Right atrium auricular region (tissue), 2 donors: Measurements from ENCODE around the gene THEM4. TPM values are rescaled to one million over a fixed set of nuclear protein-coding genes. Genes with fewer than 3 reads are reported as not detected.

Source experiments
- DNase-seq: peaks from one replicate; pipeline ENCODE4 v3.0.0-alpha.2; 2019; ENCODE audit warnings: low spot score
- H3K27ac ChIP-seq, 2 donors: fragments of 200-600 bp; sonication (generic); 1 replicate in 1 of 2; 2 replicates in 1 of 2; pipeline ENCODE4 v1.5.1; 2016 to 2019
- H3K27me3 ChIP-seq, 2 donors: fragments of 200-600 bp; sonication (generic); one replicate each; pipeline versions ENCODE4 v1.5.1 to v1.6.0; 2017 to 2019
- H3K36me3 ChIP-seq: fragments of 200-600 bp; sonication (generic); one replicate; pipeline ENCODE4 v1.5.1; 2016
- H3K4me1 ChIP-seq, 2 donors: fragments of 200-600 bp; sonication (generic); one replicate each; pipeline versions ENCODE4 v1.5.1 to v1.6.0; 2017 to 2019
- H3K4me3 ChIP-seq, 2 donors: fragments of 200-600 bp; sonication (generic); 1 replicate in 1 of 2; 2 replicates in 1 of 2; pipeline ENCODE4 v1.5.1; 2017 to 2019; ENCODE audit warnings: mild to moderate bottlenecking in 1 of 2, moderate library complexity in 1 of 2
- H3K9me3 ChIP-seq, 2 donors: fragments of 200-600 bp; sonication (generic); one replicate each; pipeline ENCODE4 v1.5.1; 2019
- total RNA-seq, 2 donors: library from RNA; depleted of rRNA; stranded (reverse); fragments of >200 nt; gene quantifications; one replicate each; pipeline ENCODE4 v1.1.0, GENCODE V29; 2016
- TF ChIP-seq, protein P1 (sequence below), 2 donors: fragments of 200-600 bp; sonication (generic); IDR thresholded peaks; one replicate each; pipeline ENCODE4 v1.5.1; 2019; ENCODE audit warnings: antibody characterized with exemption in 2 of 2

Gene THEM4
- total RNA-seq, 2 donors from 2014 or later = 18.5 to 23.1 TPM

DNA sequence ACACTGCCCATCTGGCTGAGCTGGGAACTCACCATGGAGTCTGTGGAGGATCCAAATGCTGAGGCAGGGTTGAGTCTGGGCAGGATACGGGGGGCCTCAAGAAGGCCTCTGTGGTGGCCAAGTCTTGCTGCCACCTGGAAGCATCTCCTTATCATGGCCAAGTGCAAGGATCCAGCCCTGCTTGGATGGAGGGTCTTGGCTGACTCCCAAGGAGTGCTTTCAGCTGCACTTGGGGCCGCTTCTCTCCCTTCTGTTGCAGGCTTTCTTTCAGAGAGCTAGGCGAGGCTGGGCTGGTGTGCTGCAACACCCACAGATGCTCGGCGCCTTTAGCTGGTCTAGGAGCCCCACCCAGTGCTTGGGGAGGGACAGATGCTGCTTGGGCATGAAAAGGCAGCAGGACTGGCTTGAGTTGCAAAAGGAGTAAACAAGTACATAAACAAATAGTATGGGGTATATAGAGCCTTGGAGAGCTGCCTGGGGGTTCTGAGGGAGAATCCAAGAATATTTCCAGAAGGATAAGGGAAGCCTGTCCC, 55.8 kb downstream of the THEM4 start, which contains the start of gene THEM5:
Gene THEM5, minus strand, starts transcription at position 302 of the 533 bp plus-strand sequence. Its CDS starts 147 bp downstream, at position 155.
- H3K4me3 ChIP-seq = no peak within 1 kb of the TSS
- H3K4me1 ChIP-seq = peaks cover 0 to 14% of the 10 kb centered on the region in 2 donors
- no peak for DNase-seq
- H3K36me3 ChIP-seq = no peaks in the 10 kb centered on the region
- no peaks in the 10 kb centered on the region for H3K9me3 ChIP-seq
- H3K27ac ChIP-seq = no peak within 1 kb of the TSS
- TF ChIP-seq, protein P1, sequence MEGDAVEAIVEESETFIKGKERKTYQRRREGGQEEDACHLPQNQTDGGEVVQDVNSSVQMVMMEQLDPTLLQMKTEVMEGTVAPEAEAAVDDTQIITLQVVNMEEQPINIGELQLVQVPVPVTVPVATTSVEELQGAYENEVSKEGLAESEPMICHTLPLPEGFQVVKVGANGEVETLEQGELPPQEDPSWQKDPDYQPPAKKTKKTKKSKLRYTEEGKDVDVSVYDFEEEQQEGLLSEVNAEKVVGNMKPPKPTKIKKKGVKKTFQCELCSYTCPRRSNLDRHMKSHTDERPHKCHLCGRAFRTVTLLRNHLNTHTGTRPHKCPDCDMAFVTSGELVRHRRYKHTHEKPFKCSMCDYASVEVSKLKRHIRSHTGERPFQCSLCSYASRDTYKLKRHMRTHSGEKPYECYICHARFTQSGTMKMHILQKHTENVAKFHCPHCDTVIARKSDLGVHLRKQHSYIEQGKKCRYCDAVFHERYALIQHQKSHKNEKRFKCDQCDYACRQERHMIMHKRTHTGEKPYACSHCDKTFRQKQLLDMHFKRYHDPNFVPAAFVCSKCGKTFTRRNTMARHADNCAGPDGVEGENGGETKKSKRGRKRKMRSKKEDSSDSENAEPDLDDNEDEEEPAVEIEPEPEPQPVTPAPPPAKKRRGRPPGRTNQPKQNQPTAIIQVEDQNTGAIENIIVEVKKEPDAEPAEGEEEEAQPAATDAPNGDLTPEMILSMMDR (IDR thresholded peaks at IDR 0.05) = no peak
- no peaks in the 10 kb centered on the region for H3K27me3 ChIP-seq

DNA sequence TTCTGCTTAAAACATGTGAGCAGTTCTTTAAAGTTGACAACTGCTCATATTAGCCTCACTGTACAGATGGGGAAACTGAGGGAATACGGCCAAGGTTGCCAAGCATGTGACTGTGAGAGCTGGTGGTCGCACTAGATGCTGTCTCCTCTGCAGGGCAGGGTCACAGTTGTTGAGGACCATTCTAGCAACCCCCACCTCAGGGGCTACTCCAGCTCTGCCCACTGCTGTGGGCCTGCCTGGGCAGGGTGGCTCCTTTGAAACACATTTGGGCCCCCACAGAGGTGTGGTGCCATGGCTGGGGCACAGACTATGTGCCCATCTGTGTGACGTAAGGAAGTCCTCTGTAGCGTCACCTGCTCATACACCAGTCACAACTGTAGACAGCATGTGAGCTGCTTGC, 56.6 kb downstream of the THEM4 start:
- DNase-seq = no peak
- Histone ChIP-seq H3K27me3 (no peaks in the 10 kb centered on the region), H3K9me3 (no peaks in the 10 kb centered on the region), H3K36me3 (no peaks in the 10 kb centered on the region), H3K4me1 (peaks cover 0 to 19% of the 10 kb centered on the region in 2 donors), H3K4me3 (no peak overlapping the region), H3K27ac (no peak overlapping the region)
- TF ChIP-seq, protein P1 (IDR thresholded peaks at IDR 0.05) = no peak

- no peak overlapping the region for H3K27ac ChIP-seq
- H3K9me3 ChIP-seq = no peaks in the 10 kb centered on the region
- H3K27me3 ChIP-seq = no peaks in the 10 kb centered on the region
- peaks cover 0 to 19% of the 10 kb centered on the region in 2 donors for H3K4me1 ChIP-seq
- H3K36me3 ChIP-seq = no peaks in the 10 kb centered on the region
- no peak overlapping the region for H3K4me3 ChIP-seq
- TF ChIP-seq, protein P1 (IDR thresholded peaks at IDR 0.05) = no peak
- DNase-seq = no peak
Measured at GRCh38 chr1:151851886-151852285, 57.4 kb downstream of the THEM4 start.

GRCh38 chr1:151849871-151850270, 59.4 kb downstream of the THEM4 start:
- Histone ChIP-seq H3K36me3 (no peaks in the 10 kb centered on the region), H3K9me3 (no peaks in the 10 kb centered on the region), H3K4me3 (no peak overlapping the region), H3K27ac (no peak overlapping the region), H3K4me1 (peaks cover 0 to 8% of the 10 kb centered on the region in 2 donors), H3K27me3 (no peaks in the 10 kb centered on the region)
- TF ChIP-seq, protein P1 (IDR thresholded peaks at IDR 0.05) = no peak
- DNase-seq = no peak

DNA sequence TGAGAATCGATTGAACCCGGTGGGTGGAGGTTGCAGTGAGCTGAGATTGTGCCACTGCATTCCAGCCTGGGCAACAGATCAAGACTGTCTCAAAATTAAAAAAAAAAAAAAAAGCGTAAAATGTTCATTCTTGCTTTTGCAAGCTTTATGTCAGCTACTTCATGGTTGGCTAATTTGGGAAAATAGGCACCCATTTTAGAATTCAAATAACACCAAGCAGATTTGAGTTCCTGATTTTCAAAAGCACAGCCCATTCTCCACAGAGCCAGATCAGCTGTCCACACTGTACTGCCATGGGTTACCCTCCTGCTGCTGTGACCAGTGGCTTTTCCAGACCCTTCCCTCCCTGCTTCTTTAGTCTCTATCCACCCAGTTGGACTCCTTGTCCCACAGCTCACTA, 60.2 kb downstream of the THEM4 start:
- H3K36me3 ChIP-seq = no peaks in the 10 kb centered on the region
- H3K27ac ChIP-seq = no peak overlapping the region
- H3K9me3 ChIP-seq = no peaks in the 10 kb centered on the region
- H3K4me1 ChIP-seq = peaks cover 0 to 8% of the 10 kb centered on the region in 2 donors
- no peak for DNase-seq
- TF ChIP-seq, protein P1 (IDR thresholded peaks at IDR 0.05) = no peak
- H3K4me3 ChIP-seq = no peak overlapping the region
- H3K27me3 ChIP-seq = no peaks in the 10 kb centered on the region
